HuH-7.5 (cell line): ENCODE measurements around the gene CD80.

Experiments used
- DNase-seq: peaks from one replicate; pipeline ENCODE4 v3.0.0; 2011; ENCODE audit warnings: low spot score

The CD80 gene

GRCh38 chr3:119547227-119547626, 12.2 kb downstream of the CD80 start:
- no peak for DNase-seq

GRCh38 chr3:119543147-119543546, 16.3 kb downstream of the CD80 start:
- no peak for DNase-seq

- no peak for DNase-seq
Measured at GRCh38 chr3:119542168-119542767, 17.1 kb downstream of the CD80 start.

GRCh38 chr3:119541547-119541946, 17.9 kb downstream of the CD80 start:
- no peak for DNase-seq

- no peak for DNase-seq
Measured at GRCh38 chr3:119538772-119539171, 20.6 kb downstream of the CD80 start.

GRCh38 chr3:119536757-119537156, 22.7 kb downstream of the CD80 start:
- no peak for DNase-seq

GRCh38 chr3:119534296-119534695, 25.1 kb downstream of the CD80 start:
- no peak for DNase-seq

- DNase-seq: no peak
Measured at GRCh38 chr3:119531151-119531550, 28.3 kb downstream of the CD80 start.

- no peak for DNase-seq
Measured at GRCh38 chr3:119530456-119530855, 29.0 kb downstream of the CD80 start.

- no peak for DNase-seq
Measured at GRCh38 chr3:119529883-119530282, 29.5 kb downstream of the CD80 start.

GRCh38 chr3:119527714-119528113, 31.7 kb downstream of the CD80 start:
- DNase-seq: no peak

- no peak for DNase-seq
Measured at GRCh38 chr3:119524931-119525662, 34.3 kb downstream of the CD80 start.

GRCh38 chr3:119518026-119518425, 41.4 kb downstream of the CD80 start:
- no peak for DNase-seq

- no peak for DNase-seq
Measured at GRCh38 chr3:119517112-119517511, 42.3 kb downstream of the CD80 start.

- no peak for DNase-seq
Measured at GRCh38 chr3:119514637-119515036, 44.8 kb downstream of the CD80 start.

- no peak for DNase-seq
Measured at GRCh38 chr3:119510690-119511089, 48.7 kb downstream of the CD80 start.

- DNase-seq: no peak
Measured at GRCh38 chr3:119508172-119508845, 51.1 kb downstream of the CD80 start.

- no peak for DNase-seq
Measured at GRCh38 chr3:119507404-119507803, 52.0 kb downstream of the CD80 start.

GRCh38 chr3:119506631-119507030, 52.8 kb downstream of the CD80 start:
- no peak for DNase-seq

- no peak for DNase-seq
Measured at GRCh38 chr3:119500901-119501300, 58.5 kb downstream of the CD80 start.

GRCh38 chr3:119500265-119500664, 59.1 kb downstream of the CD80 start:
- DNase-seq: no peak

- DNase-seq: peak; percentile 90
Measured at GRCh38 chr3:119498186-119499011, 61.0 kb downstream of the CD80 start, which contains the start of gene TIMMDC1. Gene TIMMDC1, plus strand, starts transcription at chr3:119498547. Its CDS starts 187 bp downstream, at chr3:119498734.
